RWPE1 (cell line): ENCODE measurements around the gene PDS5B.
A peak's percentile ranks its signal among the peaks of the same experiment; 100 is the strongest.

Source experiments
- CTCF ChIA-PET: fragments of 350-600 bp; sonication (Branson Sonifier 250); formaldehyde crosslinking; extraction: SDS; loops from one replicate; lab custom pipeline; 2021; lab: Yijun Ruan, JAX
- POLR2A ChIA-PET: fragments of 400-600 bp; formaldehyde crosslinking; extraction: SDS; loops from one replicate; lab custom pipeline; 2020; ENCODE audit warnings: antibody characterized with exemption; ENCODE audit not compliant: low non-redundant PET; lab: Yijun Ruan, JAX
- DNase-seq: peaks from one replicate; pipeline ENCODE4 v3.0.0; 2012; ENCODE audit warnings: low spot score
- H3K27ac ChIP-seq: fragments of 450-650 bp; 2 replicates; pipeline ENCODE4 v1.5.1; 2017
- TF ChIP-seq, protein P1 (sequence below): fragments of 450-650 bp; conservative IDR thresholded peaks from 2 replicates; pipeline ENCODE4 v1.5.1; 2017; ENCODE audit warnings: low read depth, mild to moderate bottlenecking

PDS5B gene, protein sequence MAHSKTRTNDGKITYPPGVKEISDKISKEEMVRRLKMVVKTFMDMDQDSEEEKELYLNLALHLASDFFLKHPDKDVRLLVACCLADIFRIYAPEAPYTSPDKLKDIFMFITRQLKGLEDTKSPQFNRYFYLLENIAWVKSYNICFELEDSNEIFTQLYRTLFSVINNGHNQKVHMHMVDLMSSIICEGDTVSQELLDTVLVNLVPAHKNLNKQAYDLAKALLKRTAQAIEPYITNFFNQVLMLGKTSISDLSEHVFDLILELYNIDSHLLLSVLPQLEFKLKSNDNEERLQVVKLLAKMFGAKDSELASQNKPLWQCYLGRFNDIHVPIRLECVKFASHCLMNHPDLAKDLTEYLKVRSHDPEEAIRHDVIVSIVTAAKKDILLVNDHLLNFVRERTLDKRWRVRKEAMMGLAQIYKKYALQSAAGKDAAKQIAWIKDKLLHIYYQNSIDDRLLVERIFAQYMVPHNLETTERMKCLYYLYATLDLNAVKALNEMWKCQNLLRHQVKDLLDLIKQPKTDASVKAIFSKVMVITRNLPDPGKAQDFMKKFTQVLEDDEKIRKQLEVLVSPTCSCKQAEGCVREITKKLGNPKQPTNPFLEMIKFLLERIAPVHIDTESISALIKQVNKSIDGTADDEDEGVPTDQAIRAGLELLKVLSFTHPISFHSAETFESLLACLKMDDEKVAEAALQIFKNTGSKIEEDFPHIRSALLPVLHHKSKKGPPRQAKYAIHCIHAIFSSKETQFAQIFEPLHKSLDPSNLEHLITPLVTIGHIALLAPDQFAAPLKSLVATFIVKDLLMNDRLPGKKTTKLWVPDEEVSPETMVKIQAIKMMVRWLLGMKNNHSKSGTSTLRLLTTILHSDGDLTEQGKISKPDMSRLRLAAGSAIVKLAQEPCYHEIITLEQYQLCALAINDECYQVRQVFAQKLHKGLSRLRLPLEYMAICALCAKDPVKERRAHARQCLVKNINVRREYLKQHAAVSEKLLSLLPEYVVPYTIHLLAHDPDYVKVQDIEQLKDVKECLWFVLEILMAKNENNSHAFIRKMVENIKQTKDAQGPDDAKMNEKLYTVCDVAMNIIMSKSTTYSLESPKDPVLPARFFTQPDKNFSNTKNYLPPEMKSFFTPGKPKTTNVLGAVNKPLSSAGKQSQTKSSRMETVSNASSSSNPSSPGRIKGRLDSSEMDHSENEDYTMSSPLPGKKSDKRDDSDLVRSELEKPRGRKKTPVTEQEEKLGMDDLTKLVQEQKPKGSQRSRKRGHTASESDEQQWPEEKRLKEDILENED (N-terminal part only)

DNA sequence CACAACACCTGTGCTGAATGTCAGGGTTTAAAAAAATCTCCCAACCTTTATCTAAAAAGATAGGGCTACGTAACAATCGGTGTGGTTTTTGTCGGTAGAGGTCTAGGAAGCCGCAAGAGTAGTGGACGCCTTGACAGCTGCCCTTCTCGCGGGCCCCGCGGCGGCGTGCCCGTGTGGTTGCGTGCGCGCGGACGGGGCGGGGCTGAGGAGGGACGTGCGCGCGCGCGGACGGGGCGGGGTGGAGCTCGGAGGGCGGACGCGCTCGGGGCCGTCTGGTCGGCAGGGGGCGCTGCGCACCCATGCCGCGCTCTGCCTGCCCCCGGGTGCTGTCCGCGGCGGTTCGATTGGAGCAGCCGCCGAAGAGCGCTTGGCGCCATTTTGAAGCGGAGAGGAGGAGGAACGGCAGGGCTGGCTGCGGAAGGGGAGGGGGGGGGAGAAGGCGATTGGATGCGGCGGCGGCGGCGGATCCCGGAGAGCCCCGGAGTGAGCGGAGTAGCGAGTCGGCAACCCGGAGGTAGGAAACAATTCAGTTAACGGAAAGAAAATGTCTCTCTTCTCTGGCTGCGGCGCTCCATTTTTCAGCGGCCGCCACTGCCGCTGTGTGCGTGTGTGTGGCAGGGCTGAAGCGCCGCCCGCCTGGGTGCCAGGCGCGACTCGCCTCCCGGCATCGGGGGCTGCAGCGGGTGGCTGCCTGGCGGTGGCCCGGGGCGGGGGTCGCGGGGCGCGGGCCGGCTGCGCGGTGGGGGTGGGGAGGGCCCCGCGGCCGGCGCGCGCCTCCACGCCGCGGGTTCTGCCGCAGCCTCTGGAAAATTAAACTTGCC is at the start of gene PDS5B:
Gene PDS5B, plus strand, starts transcription at position 373 of the 821 bp plus-strand sequence. CDS start 62,321 bp downstream, outside the sequence.
- peak; percentile 89 for DNase-seq
- TF ChIP-seq, protein P1, sequence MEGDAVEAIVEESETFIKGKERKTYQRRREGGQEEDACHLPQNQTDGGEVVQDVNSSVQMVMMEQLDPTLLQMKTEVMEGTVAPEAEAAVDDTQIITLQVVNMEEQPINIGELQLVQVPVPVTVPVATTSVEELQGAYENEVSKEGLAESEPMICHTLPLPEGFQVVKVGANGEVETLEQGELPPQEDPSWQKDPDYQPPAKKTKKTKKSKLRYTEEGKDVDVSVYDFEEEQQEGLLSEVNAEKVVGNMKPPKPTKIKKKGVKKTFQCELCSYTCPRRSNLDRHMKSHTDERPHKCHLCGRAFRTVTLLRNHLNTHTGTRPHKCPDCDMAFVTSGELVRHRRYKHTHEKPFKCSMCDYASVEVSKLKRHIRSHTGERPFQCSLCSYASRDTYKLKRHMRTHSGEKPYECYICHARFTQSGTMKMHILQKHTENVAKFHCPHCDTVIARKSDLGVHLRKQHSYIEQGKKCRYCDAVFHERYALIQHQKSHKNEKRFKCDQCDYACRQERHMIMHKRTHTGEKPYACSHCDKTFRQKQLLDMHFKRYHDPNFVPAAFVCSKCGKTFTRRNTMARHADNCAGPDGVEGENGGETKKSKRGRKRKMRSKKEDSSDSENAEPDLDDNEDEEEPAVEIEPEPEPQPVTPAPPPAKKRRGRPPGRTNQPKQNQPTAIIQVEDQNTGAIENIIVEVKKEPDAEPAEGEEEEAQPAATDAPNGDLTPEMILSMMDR = peak; percentile 95
- ChIA-PET POLR2A (no interaction called here), CTCF (interaction anchor here (0.6 to 1.3 kb wide), 10 partner anchors 50 to 1137 kb away, joined by 3 to 6 read pairs (median 4); no protein-coding TSS in a partner anchor)
- H3K27ac ChIP-seq = peak within 1 kb of the TSS; percentile 98

DNA sequence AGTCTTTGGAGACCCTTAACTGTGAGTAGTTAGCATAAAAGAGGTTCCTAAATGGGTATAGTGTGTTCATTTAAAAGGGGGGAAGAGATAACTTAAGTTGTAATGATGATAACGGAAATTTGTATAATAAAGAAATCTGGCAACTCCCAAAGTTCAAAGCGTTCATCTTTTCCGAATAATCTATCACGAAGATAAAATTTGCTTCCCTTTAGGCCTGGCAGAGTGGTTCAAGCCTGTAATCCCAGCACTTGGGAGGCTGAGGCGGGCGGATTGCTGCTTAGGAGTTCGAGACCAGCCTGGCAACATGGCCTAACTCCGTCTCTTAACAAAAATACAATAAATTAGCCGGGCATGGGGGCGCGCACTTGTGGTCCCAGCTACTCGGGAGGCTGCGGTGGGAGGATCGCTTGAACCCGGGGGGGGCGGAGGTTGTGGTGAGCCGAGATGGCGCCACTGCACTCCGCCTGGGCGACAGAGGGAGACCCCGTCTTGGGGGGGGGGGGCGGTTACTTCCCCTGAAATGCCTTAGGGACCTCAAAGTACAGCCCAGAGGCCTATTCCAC is 48.6 kb upstream of the PDS5B start:
- TF ChIP-seq, protein P1 = no peak
- peak overlapping the region; percentile 87 for H3K27ac ChIP-seq
- ChIA-PET CTCF (no interaction called here), POLR2A (interaction anchor here (0.7 kb wide), 1 partner anchor 204 kb away, joined by 3 read pairs; no protein-coding TSS in a partner anchor)
- no peak for DNase-seq

DNA sequence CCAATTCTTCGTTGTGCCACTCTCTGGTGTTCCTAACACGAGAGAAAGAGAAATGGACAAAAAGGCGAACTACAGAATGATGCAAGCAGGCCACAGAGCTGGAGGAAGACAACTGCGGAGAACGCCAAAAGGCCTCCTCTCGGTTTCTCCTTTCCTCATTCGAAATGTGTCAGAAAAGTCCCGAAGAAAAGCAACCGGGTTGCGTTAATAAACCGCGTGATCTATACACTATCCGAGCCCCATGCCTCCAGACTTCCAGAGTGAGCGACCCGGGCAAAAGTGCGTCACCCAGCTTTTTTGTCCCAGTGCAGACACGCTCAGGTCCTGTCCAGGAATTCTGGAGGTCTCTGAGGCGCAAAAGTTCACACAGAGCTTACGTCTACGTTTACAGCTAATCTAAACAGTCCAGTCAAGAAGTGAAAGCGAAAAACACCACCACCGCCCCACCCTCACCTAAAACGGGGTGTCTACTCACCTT is 48.1 kb upstream of the PDS5B start:
- TF ChIP-seq, protein P1 = no peak
- peak; percentile 55 for DNase-seq
- ChIA-PET POLR2A (interaction anchor here (0.7 kb wide), 1 partner anchor 204 kb away, joined by 3 read pairs; no protein-coding TSS in a partner anchor), CTCF (no interaction called here)
- peak overlapping the region; percentile 87 for H3K27ac ChIP-seq

DNA sequence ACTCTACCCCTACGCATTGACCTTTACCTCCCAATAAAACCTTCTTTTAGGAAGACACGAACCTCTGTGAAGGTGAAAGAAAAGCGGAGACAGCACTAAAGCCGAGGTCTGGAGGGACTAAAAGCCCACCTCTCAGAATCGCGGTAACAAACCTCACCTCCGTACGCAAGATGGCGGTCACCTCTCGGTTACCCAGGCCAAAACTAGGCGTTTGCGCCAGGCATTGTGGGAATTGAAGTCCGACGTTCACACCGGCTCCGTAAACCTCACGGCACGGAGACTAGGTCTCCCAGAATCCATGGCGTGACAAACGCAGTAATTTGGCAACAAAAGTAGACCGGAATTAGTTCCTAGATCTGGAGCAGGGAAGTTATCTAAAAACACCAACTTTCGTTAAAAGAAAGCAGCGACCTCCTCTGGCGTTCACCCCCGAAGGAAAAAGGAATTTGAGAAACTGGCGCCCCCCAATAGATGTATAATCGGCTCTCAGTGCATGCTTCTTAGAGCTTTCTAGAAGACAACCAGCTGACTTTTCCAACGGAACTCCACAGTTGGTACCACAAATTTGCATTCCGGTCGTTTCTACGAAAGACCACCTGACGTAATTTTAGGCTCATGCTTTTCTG is 47.5 kb upstream of the PDS5B start, which contains the start of gene N4BP2L2:
Gene N4BP2L2, minus strand, starts transcription at position 175 of the 626 bp plus-strand sequence. CDS start 1,768 bp downstream, outside the sequence.
- POLR2A ChIA-PET = interaction anchor here (0.7 kb wide), 1 partner anchor 205 kb away, joined by 3 read pairs; no protein-coding TSS in a partner anchor
- DNase-seq = peak; percentile 94
- H3K27ac ChIP-seq = peak within 1 kb of the TSS; percentile 87
- CTCF ChIA-PET = interaction anchor here (0.6 to 0.7 kb wide), 3 partner anchors 10 to 201 kb away, joined by 3 to 4 read pairs (median 3); no protein-coding TSS in a partner anchor
- TF ChIP-seq, protein P1 = peak; percentile 47

DNA sequence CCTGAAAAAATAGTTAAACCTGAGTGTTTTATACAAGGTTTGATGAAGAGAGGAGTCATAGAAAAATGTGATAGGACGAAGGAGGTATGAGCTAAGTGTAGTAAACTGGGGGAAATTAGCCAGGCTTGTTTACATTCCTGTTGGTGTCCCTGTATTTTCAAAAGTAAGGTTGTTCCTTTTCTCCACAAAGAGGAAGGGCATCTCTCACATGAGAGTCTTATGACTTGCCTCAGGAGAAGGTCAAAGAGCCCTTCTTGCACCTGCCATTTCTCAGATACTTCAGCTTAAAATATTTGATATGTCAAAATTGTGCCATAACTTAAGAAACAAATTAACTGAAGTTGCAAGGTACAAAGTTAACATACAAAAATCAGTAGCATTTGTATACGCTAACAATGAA is 44.0 kb upstream of the PDS5B start:
- H3K27ac ChIP-seq = no peak overlapping the region
- DNase-seq = no peak
- TF ChIP-seq, protein P1 = no peak
- CTCF ChIA-PET = no interaction called here
- POLR2A ChIA-PET = no interaction called here
